ENCODE measurements around the gene ANKRD40.

Gene ANKRD40

DNA sequence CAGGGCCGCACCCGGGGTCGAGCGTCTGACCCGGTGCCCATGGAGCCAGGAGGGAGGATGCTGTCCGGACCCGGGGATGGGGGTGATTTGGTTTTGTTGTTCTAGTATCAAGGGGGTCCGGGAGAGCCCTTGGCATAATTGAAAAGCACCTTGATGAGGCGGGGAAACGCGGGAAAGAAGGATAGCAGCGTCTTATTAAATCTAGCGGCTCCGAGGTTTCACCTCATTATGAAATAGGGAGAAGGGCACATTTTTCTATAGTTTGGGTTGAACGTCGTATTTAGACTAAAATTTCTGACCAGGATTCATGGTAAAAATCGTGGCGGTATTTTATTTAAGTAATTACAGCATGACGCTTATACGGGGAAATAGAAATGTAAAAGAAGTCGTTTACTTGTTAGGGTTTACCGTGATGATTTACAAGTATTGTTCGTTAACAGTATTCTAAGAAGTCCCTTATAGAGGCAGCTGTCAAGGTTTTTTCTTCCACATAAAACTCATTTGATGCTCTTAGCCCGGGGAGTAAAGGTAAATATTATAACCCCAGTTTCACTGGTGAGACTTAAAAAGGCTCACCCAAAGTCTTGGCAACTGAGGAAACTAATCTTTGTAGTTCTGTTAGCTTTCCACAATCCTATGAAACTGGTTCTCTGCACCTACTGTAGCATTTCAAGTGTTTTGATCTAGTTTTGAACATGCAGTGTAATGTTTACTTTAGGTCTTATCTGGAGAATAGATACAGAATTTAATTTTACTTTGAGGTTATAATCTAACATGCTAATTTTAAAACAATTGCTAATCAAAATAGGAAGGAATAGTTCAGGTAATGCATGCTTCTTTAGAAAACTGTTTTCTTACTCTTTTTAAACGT is 12.4 kb upstream of the ANKRD40 start:
- TF ChIP-seq, protein P1, sequence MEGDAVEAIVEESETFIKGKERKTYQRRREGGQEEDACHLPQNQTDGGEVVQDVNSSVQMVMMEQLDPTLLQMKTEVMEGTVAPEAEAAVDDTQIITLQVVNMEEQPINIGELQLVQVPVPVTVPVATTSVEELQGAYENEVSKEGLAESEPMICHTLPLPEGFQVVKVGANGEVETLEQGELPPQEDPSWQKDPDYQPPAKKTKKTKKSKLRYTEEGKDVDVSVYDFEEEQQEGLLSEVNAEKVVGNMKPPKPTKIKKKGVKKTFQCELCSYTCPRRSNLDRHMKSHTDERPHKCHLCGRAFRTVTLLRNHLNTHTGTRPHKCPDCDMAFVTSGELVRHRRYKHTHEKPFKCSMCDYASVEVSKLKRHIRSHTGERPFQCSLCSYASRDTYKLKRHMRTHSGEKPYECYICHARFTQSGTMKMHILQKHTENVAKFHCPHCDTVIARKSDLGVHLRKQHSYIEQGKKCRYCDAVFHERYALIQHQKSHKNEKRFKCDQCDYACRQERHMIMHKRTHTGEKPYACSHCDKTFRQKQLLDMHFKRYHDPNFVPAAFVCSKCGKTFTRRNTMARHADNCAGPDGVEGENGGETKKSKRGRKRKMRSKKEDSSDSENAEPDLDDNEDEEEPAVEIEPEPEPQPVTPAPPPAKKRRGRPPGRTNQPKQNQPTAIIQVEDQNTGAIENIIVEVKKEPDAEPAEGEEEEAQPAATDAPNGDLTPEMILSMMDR (IDR thresholded peaks at IDR 0.05) = no peak

DNA sequence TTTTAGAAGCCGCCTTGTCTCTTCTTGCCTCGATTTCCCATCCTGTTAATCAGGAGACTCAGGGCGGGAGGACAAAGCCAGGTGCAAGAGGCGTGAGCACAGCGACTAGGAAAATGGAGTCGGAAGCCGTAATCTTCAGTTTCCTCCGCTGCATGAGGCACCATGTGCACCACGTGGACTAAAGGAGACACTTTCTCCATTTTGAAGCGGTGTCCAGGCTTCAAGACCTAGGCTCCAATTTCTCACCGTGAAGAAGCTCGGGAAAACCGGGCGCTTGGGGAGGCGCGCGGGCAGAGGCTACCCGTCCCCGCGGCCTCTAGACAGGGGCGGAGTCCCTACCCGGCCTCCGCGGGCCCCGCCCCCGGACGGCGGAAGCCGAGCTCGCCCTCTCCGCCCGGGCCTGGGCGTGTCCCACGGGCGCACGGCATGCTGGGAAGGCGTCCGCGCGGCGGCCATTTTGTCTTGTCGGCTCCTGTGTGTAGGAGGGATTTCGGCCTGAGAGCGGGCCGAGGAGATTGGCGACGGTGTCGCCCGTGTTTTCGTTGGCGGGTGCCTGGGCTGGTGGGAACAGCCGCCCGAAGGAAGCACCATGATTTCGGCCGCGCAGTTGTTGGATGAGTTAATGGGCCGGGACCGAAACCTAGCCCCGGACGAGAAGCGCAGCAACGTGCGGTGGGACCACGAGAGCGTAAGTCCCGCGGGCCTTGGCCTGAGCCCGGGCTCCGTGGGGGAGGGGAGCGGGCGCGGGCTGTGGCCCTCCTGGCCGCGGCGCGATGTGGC is 11.6 kb upstream of the ANKRD40 start, which contains the start of gene LUC7L3:
Gene LUC7L3, plus strand, starts transcription at position 460 of the 780 bp plus-strand sequence. Its CDS starts 130 bp downstream, at position 590.
- TF ChIP-seq, protein P1 (IDR thresholded peaks at IDR 0.05) = no peak

DNA sequence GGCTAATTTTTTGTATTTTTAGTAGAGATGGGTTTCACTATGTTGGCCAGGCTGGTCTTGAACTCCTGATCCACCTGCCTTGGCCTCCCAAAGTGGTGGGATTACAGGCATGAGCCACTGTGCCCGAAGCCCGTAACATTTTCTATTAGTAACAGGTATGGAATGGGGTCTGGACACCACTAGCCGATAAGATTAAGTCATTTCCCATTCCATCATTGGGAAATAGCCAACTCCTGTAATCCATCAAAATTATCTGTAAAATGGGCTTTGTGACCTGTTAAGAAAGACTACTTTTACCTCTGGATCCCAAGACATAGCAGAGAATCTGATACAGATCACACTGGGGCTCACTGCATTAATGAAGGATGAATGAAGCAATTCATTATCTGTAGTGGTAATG is 7.8 kb upstream of the ANKRD40 start:
- TF ChIP-seq, protein P1 (IDR thresholded peaks at IDR 0.05) = no peak

DNA sequence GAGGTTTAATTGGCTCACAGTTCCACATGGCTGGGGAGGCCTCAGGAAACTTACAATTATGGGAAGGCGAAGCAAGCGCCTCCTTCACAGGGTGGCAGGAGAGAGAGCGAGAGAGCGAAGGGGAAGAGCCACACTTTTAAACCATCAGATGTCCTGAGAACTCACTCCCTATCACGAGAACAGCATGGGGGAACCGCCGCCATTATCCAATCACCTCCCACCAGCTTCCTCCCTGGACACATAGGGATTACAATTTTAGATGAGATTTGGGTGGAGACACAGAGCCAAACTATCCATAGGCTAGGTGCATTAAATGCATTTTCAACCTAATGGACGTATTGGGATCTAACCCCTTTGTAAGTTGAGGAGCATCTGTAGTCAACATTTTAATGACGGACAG is 4.9 kb upstream of the ANKRD40 start:
- TF ChIP-seq, protein P1 (IDR thresholded peaks at IDR 0.05) = no peak

DNA sequence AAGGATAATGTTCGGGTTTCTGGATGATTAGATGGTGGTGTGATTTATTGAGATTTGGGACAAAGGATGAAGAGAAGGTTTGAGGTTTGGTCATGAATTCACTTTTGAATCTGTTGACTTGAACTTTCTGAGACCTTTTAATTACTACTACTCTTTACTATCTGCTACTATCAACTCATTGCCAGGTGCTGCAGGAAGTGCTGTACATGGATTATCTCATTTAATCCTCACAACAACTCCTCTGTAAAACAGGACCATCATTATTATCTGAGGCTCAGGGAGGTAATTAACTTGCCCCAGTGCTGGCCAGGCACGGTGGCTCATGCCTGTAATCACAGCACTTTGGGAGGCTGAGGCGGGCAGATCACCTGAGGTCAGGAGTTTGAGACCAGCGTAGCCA is 2.9 kb upstream of the ANKRD40 start:
- TF ChIP-seq, protein P1 (IDR thresholded peaks at IDR 0.05) = no peak

DNA sequence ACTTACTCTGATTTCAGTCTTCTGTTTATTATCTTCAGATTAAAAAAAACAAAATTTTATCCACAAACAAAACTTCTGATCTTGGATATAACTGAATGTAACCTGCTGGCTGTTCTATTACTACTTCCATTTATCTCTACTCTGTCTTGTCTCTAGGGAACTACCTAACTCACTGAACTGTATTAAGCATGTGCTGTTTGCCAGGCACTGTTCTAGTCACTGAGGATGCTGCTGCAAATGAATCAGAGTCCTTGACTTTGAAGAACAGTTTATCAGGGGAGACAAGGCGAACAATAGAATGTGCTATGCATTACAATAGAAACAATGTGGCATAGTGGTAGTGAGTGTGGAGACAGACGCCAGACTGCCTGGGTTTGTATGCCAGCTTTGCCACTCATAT is 2.3 kb upstream of the ANKRD40 start:
- TF ChIP-seq, protein P1 (IDR thresholded peaks at IDR 0.05) = no peak

- TF ChIP-seq, protein P1 (IDR thresholded peaks at IDR 0.05) = no peak
These were observed 611 bp upstream of the ANKRD40 start for GRCh38 chr17:50708050-50709000.

Measured in LNCAP (cell line).